H7 (cell line): ENCODE measurements around the gene TBX21. TPM values are rescaled to one million over a fixed set of nuclear protein-coding genes. Genes with fewer than 3 reads are reported as not detected.
A peak's percentile ranks its signal among the peaks of the same experiment; 100 is the strongest.
"Not testable (repeated sequence)": the region's sequence is repeated elsewhere in the genome, so short reads cannot be mapped to it uniquely, and the experiment has no call there.

Experiments used
- DNase-seq: peaks from one replicate; pipeline ENCODE4 v3.0.0; 2012
- H3K27me3 ChIP-seq: 2 replicates; pipeline ENCODE4 v1.6.0; 2011; ENCODE audit warnings: mild to moderate bottlenecking, low read length; ENCODE audit not compliant: control insufficient read depth, insufficient read depth
- H3K36me3 ChIP-seq: replicated peaks from 2 replicates; pipeline ENCODE4 v1.5.1; 2011; ENCODE audit warnings: low read length; ENCODE audit not compliant: control insufficient read depth, insufficient read depth
- H3K4me3 ChIP-seq: 2 replicates; pipeline ENCODE4 v1.5.1; 2011; ENCODE audit warnings: low read depth, mild to moderate bottlenecking, control low read depth, low read length, moderate library complexity; ENCODE audit not compliant: insufficient read depth
- total RNA-seq: library from RNA; depleted of rRNA; stranded (reverse); fragments of >200 nt; shearing (Covaris generic); gene quantifications from 2 replicates; pipeline ENCODE4 v1.2.3, GENCODE V29; 2014

The TBX21 gene
- total RNA-seq, 1 experiment from 2014 or later = not detected

DNA sequence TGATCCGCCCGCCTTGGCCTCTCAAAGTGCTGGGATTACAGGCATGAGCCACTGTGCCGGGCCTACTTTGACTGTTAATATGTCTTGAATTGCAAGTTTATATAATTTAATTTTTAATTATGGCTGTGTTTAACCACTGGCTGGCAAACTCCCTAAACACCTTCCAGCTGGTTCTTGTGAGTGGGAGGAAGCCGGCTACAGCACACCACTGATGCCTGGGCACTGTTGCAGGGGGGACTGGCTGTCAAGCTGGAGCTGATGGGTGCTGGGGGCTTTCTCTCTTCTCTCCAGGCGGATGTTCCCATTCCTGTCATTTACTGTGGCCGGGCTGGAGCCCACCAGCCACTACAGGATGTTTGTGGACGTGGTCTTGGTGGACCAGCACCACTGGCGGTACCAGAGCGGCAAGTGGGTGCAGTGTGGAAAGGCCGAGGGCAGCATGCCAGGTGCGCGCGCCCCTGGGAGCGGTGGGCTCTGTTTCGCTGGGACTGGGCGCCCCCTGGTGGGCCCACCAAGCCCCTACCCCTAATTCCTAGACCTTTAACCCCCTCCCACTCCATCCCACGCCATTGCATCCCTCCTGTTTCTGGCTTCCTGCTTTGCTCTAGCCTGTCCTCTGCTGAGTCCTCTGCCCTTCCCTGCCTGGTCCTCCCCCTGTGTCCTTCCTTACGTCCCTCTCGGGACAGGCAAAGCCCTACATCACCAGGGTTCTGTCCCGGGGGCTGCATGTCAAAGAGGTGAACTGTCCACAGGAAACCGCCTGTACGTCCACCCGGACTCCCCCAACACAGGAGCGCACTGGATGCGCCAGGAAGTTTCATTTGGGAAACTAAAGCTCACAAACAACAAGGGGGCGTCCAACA lies 9.5 kb downstream of the TBX21 start:
- Histone ChIP-seq H3K36me3 (no peaks in the 10 kb centered on the region), H3K4me3 (no peak overlapping the region), H3K27me3 (no peaks in the 10 kb centered on the region; the same call in 1 of the 2 replicates)
- DNase-seq = peak; percentile 95

DNA sequence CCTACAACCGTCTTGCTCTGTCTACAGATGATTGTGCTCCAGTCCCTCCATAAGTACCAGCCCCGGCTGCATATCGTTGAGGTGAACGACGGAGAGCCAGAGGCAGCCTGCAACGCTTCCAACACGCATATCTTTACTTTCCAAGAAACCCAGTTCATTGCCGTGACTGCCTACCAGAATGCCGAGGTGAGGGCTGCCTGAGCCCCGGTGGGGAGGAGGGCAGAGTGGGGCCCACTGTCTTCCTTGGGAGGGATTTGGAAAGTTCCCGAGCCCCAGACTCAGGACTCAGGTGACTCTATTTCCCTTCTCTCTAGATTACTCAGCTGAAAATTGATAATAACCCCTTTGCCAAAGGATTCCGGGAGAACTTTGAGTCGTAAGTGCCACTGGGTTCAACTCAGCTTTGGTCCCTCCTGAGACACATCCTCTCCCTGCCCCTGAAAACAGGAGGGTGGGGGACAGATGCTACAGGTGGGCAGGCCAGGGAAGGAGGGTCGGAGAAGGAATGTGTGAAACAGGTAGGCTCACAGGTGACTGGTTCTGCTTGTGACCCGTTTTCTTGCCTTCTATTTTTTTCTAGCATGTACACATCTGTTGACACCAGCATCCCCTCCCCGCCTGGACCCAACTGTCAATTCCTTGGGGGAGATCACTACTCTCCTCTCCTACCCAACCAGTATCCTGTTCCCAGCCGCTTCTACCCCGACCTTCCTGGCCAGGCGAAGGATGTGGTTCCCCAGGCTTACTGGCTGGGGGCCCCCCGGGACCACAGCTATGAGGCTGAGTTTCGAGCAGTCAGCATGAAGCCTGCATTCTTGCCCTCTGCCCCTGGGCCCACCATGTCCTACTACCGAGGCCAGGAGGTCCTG lies 11.4 kb downstream of the TBX21 start:
- no peak overlapping the region for H3K4me3 ChIP-seq
- H3K36me3 ChIP-seq = no peaks in the 10 kb centered on the region
- no peaks in the 10 kb centered on the region; the same call in 1 of the 2 replicates for H3K27me3 ChIP-seq
- no peak for DNase-seq

DNA sequence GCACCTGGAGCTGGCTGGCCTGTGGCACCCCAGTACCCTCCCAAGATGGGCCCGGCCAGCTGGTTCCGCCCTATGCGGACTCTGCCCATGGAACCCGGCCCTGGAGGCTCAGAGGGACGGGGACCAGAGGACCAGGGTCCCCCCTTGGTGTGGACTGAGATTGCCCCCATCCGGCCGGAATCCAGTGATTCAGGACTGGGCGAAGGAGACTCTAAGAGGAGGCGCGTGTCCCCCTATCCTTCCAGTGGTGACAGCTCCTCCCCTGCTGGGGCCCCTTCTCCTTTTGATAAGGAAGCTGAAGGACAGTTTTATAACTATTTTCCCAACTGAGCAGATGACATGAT lies 12.0 kb downstream of the TBX21 start:
- no peak overlapping the region for H3K4me3 ChIP-seq
- DNase-seq = peak; percentile 68

DNA sequence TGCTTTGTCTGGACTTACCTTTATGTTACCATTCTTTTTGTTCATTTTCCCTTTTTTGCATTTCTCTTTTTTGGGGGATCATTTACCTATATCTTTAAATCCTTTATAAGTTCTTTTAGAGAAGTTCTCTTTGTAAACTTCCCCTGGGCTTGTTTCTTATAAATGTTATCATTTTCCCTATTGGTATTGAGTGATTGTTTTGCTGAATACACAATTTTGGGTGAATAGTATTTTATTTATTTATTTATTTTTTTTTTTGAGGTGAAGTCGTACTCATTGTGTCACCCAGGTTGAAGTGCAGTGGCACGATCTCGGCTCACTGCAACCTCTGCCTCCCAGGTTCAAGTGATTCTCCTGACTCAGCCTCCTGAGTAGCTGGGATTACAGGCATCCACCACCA lies 18.4 kb downstream of the TBX21 start:
- Histone ChIP-seq H3K4me3 (no peak overlapping the region), H3K27me3 (peaks cover 2% of the 10 kb centered on the region; the same call in 1 of the 2 replicates), H3K36me3 (no peaks in the 10 kb centered on the region)
- no peak for DNase-seq

More for the DNA sequence above, 12.0 kb downstream of the TBX21 start:
- no peaks in the 10 kb centered on the region for H3K36me3 ChIP-seq
- no peaks in the 10 kb centered on the region; the same call in 1 of the 2 replicates for H3K27me3 ChIP-seq

DNA sequence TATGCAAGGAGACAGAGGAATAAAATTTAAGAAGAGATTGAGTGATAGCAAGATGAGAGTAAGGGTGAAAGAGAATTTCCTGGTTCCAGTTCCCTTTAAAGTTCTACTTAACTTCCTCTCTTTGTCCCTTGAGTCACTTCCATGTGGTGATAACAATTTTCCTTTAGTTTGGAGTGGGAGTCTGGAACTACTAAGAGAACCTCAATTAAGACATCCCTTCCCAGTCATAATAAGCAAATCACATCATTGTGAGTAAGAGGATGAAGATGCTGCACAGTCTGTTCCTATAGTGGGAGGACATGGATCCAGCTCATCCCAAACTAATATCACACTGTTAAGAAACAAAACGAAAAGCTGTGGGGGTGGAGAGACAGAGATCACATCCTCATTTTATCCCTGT lies 24.4 kb downstream of the TBX21 start:
- no peak overlapping the region for H3K4me3 ChIP-seq
- H3K27me3 ChIP-seq = peaks cover 2% of the 10 kb centered on the region; the same call in 1 of the 2 replicates
- H3K36me3 ChIP-seq = no peaks in the 10 kb centered on the region

DNA sequence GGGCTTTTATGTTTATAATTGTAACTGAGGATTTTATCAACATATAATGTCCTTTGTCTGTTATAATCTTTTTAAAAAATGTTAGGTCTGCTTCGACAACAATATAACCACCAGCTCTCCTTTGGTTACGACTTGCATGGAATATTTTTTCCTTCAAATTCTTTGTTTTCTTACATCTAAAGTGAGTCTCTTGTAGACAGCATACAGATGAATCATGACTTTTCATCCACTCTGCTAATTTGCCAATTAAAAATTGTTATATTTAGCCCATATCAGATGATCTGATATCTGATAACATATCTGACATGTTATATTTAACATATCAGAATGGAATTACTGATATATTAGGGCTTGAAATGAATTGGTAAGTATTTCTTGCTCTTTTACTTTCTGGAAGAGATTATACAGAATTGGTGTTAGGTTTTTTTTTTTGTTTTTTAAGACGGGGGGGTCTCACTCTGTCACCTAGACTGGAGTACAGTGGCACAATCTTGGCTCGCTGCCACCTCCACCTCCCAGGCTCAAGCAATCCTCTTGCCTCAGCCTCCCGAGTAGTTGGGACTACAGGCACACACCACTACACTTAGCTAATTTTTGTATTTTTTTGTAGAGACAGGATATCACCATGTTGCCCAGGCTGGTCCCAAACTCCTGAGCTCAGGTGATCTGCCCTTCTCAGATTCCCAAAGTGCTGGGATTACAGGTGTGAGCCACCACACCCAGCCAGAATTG lies 27.5 kb downstream of the TBX21 start:
- Histone ChIP-seq H3K27me3 (no peaks in the 10 kb centered on the region; the same call in 1 of the 2 replicates), H3K36me3 (no peaks in the 10 kb centered on the region), H3K4me3 (no peak overlapping the region)
- no peak for DNase-seq

More for the DNA sequence above, 24.4 kb downstream of the TBX21 start:
- no peak for DNase-seq

DNA sequence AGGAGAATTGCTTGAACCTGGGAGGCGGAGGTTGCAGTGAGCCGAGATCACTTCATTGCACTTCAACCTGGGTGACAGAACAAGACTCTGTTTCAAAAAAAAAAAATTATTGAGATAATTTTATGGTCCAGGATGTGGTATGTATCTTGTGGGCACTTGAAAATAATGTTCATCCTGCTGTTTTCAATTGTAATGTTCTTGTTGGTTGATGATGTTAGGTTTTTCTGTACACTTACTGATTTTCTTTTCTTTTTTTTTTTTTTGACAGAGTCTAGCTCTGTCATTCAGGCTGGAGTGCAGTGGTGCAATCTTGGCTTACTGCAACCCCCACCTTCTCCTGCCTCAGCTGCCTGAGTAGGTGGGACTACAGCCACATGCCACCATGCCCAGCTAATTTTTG lies 29.7 kb downstream of the TBX21 start:
- H3K4me3 ChIP-seq = no peak overlapping the region

DNA sequence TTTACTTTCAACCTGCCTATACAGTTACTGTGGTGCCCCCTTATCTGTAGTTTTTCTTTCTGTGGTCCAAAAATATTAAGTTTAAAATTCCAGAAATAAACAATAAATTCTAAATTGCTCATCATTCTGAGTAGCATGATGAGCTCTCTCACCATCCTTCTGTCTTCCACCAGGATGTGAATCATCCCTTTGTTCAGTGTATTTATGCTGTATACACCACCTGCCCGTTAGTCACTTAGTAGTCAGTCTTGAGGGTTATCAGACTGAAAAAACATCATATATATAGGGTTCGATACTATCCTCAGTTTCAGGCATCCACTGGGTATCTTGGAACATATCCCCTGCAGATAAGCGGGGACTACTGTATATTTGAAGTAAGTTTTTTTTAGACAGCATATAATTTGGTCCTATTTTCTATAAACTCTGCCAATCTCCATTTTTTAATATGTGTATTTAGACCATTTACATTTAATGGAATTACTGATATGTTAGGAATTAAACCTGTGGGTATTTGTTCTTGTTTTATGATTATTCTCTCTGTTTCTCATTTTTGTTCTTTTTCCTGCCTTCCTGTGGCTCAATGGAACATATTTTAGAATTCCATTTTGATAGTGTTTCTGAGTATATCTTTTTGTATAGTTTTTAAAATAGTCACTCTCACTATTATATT lies 31.0 kb downstream of the TBX21 start:
- no peak for DNase-seq
- Histone ChIP-seq H3K27me3 (no peaks in the 10 kb centered on the region), H3K36me3 (no peaks in the 10 kb centered on the region), H3K4me3 (no peak overlapping the region)

More for the DNA sequence above, 29.7 kb downstream of the TBX21 start:
- DNase-seq = no peak
- H3K36me3 ChIP-seq = no peaks in the 10 kb centered on the region
- no peaks in the 10 kb centered on the region; the same call in 1 of the 2 replicates for H3K27me3 ChIP-seq

DNA sequence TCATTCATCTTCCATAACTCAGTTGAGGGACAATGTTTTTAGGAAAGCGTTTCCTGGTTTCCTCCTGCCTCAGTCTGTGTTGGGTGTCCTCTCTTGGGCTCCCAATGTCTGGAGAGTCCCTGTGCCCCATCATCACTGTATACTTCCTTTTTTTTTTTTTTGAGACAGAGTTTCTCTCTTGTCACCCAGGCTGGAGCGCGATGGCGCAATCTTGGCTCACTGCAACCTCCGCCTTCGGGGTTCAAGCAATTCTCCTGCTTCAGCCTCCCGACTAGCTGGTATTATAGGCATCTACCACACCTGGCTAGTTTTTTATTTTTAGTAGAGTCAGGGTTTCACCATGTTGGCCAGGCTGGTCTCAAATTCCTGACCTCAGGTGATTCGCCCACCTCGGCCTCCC lies 40.6 kb downstream of the TBX21 start:
- DNase-seq, H3K4me3 ChIP-seq, H3K27me3 ChIP-seq, H3K36me3 ChIP-seq: not testable (repeated sequence)

DNA sequence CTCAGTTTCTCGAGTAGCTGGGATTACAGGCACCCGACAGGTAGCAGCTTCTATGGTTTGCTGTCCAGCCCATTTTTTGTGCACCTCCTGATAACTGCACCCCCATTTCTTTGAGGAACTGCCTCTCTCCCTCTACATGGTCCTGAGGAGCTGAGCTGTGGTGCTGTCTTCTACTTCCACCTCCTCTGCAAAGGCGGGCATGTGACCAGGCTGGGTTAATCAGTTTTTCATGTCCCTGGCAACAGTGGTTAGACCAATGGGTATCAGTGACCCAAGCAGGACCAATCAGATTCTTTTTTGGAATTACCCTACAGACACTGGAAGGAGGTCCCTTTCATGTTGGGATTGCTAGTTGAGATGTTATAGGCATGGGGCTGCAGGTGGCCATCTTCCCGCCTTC lies 41.3 kb downstream of the TBX21 start:
- no peaks in the 10 kb centered on the region for H3K36me3 ChIP-seq
- no peak for DNase-seq
- H3K27me3 ChIP-seq = peaks cover 7% of the 10 kb centered on the region; the same call in 1 of the 2 replicates

DNA sequence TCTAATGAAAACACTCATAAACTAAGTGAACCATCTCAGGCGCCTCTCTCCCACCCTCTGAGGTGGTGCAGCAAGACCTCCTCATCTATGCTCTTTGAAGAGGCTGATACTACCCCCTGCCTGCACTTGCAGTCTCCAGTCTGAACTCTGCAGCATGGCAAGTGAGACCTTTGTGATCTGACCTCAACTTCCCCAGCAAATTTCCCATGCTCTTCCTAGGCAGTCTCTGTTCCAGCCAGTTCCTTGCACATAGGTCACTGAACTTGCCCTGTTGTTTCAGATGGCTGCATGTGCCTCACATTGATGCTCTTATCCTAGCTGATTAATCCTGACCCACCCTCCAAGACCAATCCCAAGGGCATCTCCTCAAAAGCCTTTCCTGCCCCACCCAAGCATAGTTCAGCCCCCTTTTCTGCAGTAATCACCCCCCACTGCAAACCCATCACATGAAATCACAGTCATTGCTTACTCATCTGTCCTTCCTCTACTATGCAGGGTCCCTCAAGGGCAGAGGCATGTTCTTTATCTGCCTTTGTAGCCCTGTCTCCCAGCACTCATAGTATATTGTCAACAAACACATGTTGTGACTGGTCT lies 42.0 kb downstream of the TBX21 start:
- Histone ChIP-seq H3K27me3 (peaks cover 7% of the 10 kb centered on the region; the same call in 1 of the 2 replicates), H3K36me3 (no peaks in the 10 kb centered on the region), H3K4me3 (no peak overlapping the region)
- DNase-seq = no peak

More for the DNA sequence above, 41.3 kb downstream of the TBX21 start:
- H3K4me3 ChIP-seq = no peak overlapping the region

DNA sequence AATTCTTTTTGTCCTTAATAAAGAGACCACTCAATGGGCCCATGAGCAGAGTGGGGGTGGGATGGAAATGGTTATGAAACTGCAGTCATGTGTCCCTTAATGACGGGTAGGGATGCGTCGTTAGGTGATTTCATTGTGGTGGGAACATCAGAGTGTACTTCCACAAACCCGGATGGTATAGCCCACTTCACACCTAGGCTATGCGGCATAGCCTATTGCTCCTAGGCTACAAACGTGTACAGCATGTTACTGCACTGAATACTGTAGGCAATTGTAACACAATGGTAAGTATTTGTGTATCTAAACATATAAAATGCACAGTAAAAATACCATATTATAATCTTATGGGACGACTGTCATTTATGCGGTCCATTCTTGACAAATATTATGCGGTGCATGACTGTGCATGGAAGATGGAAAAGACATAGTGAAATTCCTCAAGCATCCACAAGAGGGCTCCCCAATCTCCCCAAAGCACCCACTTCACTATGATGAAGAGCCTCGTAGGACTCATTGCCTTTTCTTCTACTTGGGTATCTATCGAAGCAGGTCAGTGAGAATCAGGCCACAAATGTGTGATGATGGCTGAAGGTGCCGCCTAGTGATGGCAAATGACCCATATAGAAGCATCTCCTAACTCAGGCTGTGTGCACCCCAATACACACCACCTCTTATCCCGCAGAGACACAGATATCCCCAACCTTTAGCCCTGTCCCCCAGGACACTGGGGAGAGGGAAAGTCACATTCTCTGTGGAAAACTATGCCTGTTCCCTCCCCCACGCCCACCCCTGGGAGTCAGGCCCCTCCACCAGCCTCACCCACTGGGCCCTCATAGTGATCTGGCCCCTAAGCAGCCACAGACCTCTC lies 43.5 kb downstream of the TBX21 start:
- Histone ChIP-seq H3K36me3 (no peaks in the 10 kb centered on the region), H3K27me3 (peaks cover 7% of the 10 kb centered on the region; the same call in 1 of the 2 replicates), H3K4me3 (no peak overlapping the region)
- DNase-seq = peak; percentile 77

DNA sequence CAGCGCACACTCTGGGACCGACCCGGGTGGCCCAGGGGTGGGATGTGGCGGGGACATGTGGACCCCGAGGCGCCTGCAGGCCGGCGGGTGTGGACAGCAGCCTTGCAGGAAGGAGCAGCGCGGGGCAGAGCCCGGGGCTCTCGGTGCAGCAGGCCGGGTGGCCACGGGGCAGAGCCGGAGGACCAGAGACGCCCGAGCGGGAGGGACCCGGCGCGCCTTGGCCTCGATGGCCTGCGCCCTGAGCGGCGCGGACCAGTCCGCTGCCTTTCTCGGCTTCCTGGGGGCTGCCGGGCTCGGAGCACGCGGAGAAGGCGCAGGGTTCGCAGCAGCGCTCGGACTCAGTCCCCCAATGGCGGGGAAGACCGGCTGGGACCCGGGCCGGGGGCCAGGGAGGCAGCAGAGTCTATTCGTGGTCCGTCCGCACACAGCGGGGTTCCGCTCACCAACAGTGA lies 45.2 kb downstream of the TBX21 start:
- peak; percentile 42 for DNase-seq
- H3K36me3 ChIP-seq = no peaks in the 10 kb centered on the region
- peaks cover 7% of the 10 kb centered on the region; the same call in 1 of the 2 replicates for H3K27me3 ChIP-seq
- H3K4me3 ChIP-seq = no peak overlapping the region
